HepG2 (cell line): Measurements from ENCODE around the gene TGFBR1. TPM values are rescaled to one million over a fixed set of nuclear protein-coding genes. Genes with fewer than 3 reads are reported as not detected.

Experiments used
- ASH2L ChIP-seq: fragments of 300-600, 200-600 bp; sonication (generic); IDR thresholded peaks from 2 replicates; pipeline ENCODE4 v1.7.0; 2017; ENCODE audit warnings: low read depth, mild to moderate bottlenecking, moderate library complexity, mixed read lengths, low read length; ENCODE audit not compliant: insufficient read length
- BCL3 ChIP-seq: sonication (generic); formaldehyde crosslinking; IDR thresholded peaks from 2 replicates; pipeline ENCODE4 v1.5.1; 2020; ENCODE audit warnings: mild to moderate bottlenecking, missing genetic modification reagents, moderate library complexity
- EED ChIP-seq: sonication (generic); formaldehyde crosslinking; IDR thresholded peaks from 2 replicates; pipeline ENCODE4 v1.5.0; 2020; ENCODE audit warnings: mild to moderate bottlenecking, missing genetic modification reagents
- IRX3 ChIP-seq: sonication (generic); formaldehyde crosslinking; IDR thresholded peaks from 2 replicates; pipeline ENCODE4 v1.8.1; 2023; ENCODE audit warnings: mild to moderate bottlenecking, low read depth, missing genetic modification reagents, borderline replicate concordance
- MBNL3 ChIP-seq: fragments of 250-450 bp; sonication (Bioruptor Pico); conservative IDR thresholded peaks from 2 replicates; pipeline ENCODE4 v1.8.0; 2022; ENCODE audit warnings: mild to moderate bottlenecking, inconsistent platforms
- NONO ChIP-seq, 2 experiments: fragments of 450-650 bp in 1 of 2; sonication (generic) in 1 of 2; formaldehyde crosslinking in 1 of 2; IDR thresholded peaks in 1 of 2; conservative IDR thresholded peaks in 1 of 2; 2 replicates each; pipeline versions ENCODE4 v1.6.1 to v1.8.0; 2017 to 2022; ENCODE audit warnings: mild to moderate bottlenecking in 1 of 2, missing genetic modification reagents in 1 of 2, moderate library complexity in 1 of 2
- PTBP1 ChIP-seq: fragments of 200-400 bp; formaldehyde crosslinking; IDR thresholded peaks from 2 replicates; pipeline ENCODE4 v1.6.1; 2018; ENCODE audit warnings: low read length, low read depth; ENCODE audit not compliant: poor library complexity, severe bottlenecking
- SOX6 ChIP-seq, 2 experiments: fragments of 450-650 bp in 1 of 2; sonication (generic) in 1 of 2; formaldehyde crosslinking in 1 of 2; IDR thresholded peaks; 2 replicates each; pipeline versions ENCODE4 v1.4.0 to v1.6.1; 2017 to 2020; ENCODE audit warnings: antibody characterized with exemption in 1 of 2, mild to moderate bottlenecking in 1 of 2, missing genetic modification reagents in 1 of 2
- SRY ChIP-seq: sonication (generic); formaldehyde crosslinking; IDR thresholded peaks from 2 replicates; pipeline ENCODE4 v1.8.0; 2022; ENCODE audit warnings: mild to moderate bottlenecking, missing genetic modification reagents
- STAT5B ChIP-seq: sonication (generic); formaldehyde crosslinking; IDR thresholded peaks from 2 replicates; pipeline ENCODE4 v1.4.0; 2020; ENCODE audit warnings: missing genetic modification reagents
- TBX3 ChIP-seq: fragments of 450-650 bp; IDR thresholded peaks from 2 replicates; pipeline ENCODE4 v1.6.1; 2017; ENCODE audit warnings: antibody characterized with exemption, mild to moderate bottlenecking, inconsistent platforms, borderline replicate concordance
- YEATS2 ChIP-seq: sonication (generic); formaldehyde crosslinking; IDR thresholded peaks from 2 replicates; pipeline ENCODE4 v1.4.0; 2020; ENCODE audit warnings: missing genetic modification reagents, borderline replicate concordance
- ZFP37 ChIP-seq: sonication (generic); formaldehyde crosslinking; IDR thresholded peaks from 2 replicates; pipeline ENCODE4 v1.4.0; 2020; ENCODE audit warnings: missing genetic modification reagents, borderline replicate concordance
- ZNF12 ChIP-seq: sonication (generic); formaldehyde crosslinking; IDR thresholded peaks from 2 replicates; pipeline ENCODE4 v1.5.0; 2020; ENCODE audit warnings: missing genetic modification reagents
- ZNF33A ChIP-seq: sonication (generic); formaldehyde crosslinking; IDR thresholded peaks from 2 replicates; pipeline ENCODE4 v1.5.1; 2020; ENCODE audit warnings: missing genetic modification reagents, mild to moderate bottlenecking, moderate library complexity, borderline replicate concordance
- ZNF546 ChIP-seq: sonication (generic); formaldehyde crosslinking; conservative IDR thresholded peaks from 2 replicates; pipeline ENCODE4 v1.8.1; 2023; ENCODE audit warnings: mild to moderate bottlenecking, missing genetic modification reagents
- ZNF782 ChIP-seq: sonication (generic); formaldehyde crosslinking; IDR thresholded peaks from 2 replicates; pipeline ENCODE4 v1.4.0; 2020; ENCODE audit warnings: missing genetic modification reagents, mild to moderate bottlenecking, borderline replicate concordance
- polyA plus RNA-seq, 8 experiments: library from polyadenylated mRNA; depleted of rRNA in 3 of 8; stranded (reverse) in 7 of 8; unstranded in 1 of 8; fragments of >200 nt; fragmentation: Illumina TruSeq in 4 of 8; extraction: Trizol in 4 of 8; gene quantifications; 2 replicates each; pipeline versions ENCODE4 v1.2.1 to v1.2.3, GENCODE V29; 2011 to 2016; ENCODE audit warnings: low read depth in 4 of 8, missing spikeins in 1 of 8, mixed read lengths in 1 of 8; ENCODE audit not compliant: insufficient read depth in 1 of 8
- total RNA-seq, 5 experiments: library from RNA; depleted of rRNA; stranded (reverse); fragments of >200 nt; fragmentation: Illumina TruSeq; extraction: Trizol; gene quantifications; 2 replicates each; pipeline ENCODE4 v1.2.3, GENCODE V29; 2016; ENCODE audit warnings: low read depth in 1 of 5
- TF ChIP-seq, protein P1 (sequence below): sonication (generic); formaldehyde crosslinking; conservative IDR thresholded peaks from 2 replicates; pipeline ENCODE4 v1.8.0; 2022; ENCODE audit warnings: mild to moderate bottlenecking, moderate library complexity, missing genetic modification reagents
- TF ChIP-seq, protein P2 (sequence below): IDR thresholded peaks from 2 replicates; pipeline ENCODE4 v1.6.1; 2016; ENCODE audit warnings: low read depth, control low read depth
- TF ChIP-seq, protein P3 (sequence below): IDR thresholded peaks from 2 replicates; pipeline ENCODE4 v1.6.1; 2016; ENCODE audit warnings: missing genetic modification reagents, missing compliant biosample characterization
- TF ChIP-seq, protein P4 (sequence below): sonication (generic); formaldehyde crosslinking; conservative IDR thresholded peaks from 2 replicates; pipeline ENCODE4 v1.8.1; 2023; ENCODE audit warnings: missing genetic modification reagents

The TGFBR1 gene
- total and polyA plus RNA-seq, 2 of the 13 experiments (the other 11 are each of a cell fraction or from before 2014, with no cell fraction given): 16.8 to 23.9 TPM

DNA sequence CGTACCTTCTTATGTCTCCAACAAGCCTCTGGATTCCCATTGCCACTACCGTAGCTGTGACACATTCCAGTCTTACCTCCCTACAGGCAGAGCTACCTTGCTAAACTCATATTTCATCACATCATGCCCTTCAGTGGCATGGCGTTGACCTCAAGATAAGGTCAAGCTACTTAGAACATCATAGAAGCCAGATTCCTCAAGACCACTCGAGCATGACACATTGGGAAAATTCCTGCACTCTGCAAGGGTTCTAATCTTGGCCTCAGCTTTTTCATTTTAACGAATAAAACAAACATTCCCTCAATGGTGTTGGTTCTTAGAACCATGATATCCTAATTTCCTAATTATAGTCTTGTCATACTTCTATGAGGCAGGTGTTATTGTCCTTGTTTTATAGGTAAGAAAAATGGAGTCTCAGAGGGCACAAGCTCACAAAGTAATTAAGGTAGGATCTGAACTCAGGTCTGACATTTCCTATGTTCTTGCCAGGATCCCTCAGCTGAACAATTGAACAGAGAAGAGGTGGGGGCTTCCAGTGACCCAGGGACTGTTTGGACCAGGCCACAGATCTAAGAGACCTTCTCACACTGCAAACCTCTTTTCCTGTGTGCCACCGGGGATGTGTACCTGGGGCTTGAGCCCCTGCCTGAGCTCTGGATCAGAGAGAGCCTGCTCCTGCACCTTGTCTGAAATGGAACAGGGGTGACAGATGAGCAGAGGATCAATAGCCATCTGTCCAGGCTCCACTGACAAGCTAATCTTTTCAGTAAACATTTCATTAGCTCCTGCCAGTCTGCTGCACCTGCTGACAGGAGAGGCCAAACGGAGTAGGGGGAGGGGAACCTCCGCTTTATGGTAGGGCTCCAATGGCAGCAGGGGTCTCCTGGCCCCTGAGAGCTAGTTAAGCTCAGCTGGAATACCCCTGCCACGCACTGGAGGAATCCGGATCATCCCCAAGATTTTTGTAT is 67.5 kb downstream of the TGFBR1 start (continued):
- no peak for TF ChIP-seq ZNF546 (CRISPR knock-in tag)
- no peak for TF ChIP-seq MBNL3 (CRISPR knock-in tag)
- TF ChIP-seq ZFP37 (CRISPR knock-in tag): no peak
- no peak for TF ChIP-seq BCL3
- TF ChIP-seq SRY (CRISPR knock-in tag): no peak
- TF ChIP-seq, protein P1, sequence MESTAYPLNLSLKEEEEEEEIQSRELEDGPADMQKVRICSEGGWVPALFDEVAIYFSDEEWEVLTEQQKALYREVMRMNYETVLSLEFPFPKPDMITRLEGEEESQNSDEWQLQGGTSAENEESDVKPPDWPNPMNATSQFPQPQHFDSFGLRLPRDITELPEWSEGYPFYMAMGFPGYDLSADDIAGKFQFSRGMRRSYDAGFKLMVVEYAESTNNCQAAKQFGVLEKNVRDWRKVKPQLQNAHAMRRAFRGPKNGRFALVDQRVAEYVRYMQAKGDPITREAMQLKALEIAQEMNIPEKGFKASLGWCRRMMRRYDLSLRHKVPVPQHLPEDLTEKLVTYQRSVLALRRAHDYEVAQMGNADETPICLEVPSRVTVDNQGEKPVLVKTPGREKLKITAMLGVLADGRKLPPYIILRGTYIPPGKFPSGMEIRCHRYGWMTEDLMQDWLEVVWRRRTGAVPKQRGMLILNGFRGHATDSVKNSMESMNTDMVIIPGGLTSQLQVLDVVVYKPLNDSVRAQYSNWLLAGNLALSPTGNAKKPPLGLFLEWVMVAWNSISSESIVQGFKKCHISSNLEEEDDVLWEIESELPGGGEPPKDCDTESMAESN (CRISPR knock-in tag): 0 out of 2 replicates have a peak, but pooled peaks have one; percentile 38
- no peak for TF ChIP-seq IRX3 (CRISPR knock-in tag)
- TF ChIP-seq, protein P2, sequence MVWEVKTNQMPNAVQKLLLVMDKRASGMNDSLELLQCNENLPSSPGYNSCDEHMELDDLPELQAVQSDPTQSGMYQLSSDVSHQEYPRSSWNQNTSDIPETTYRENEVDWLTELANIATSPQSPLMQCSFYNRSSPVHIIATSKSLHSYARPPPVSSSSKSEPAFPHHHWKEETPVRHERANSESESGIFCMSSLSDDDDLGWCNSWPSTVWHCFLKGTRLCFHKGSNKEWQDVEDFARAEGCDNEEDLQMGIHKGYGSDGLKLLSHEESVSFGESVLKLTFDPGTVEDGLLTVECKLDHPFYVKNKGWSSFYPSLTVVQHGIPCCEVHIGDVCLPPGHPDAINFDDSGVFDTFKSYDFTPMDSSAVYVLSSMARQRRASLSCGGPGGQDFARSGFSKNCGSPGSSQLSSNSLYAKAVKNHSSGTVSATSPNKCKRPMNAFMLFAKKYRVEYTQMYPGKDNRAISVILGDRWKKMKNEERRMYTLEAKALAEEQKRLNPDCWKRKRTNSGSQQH (CRISPR knock-in tag): no peak
- no peak for TF ChIP-seq ASH2L
- TF ChIP-seq ZNF782 (CRISPR knock-in tag): 0 out of 2 replicates have a peak, but pooled peaks have one; percentile 50
- TF ChIP-seq EED: no peak
- no peak for TF ChIP-seq ZNF12 (CRISPR knock-in tag)
- no peak for TF ChIP-seq ZNF33A (CRISPR knock-in tag)
- TF ChIP-seq STAT5B: no peak
- TF ChIP-seq, protein P3, sequence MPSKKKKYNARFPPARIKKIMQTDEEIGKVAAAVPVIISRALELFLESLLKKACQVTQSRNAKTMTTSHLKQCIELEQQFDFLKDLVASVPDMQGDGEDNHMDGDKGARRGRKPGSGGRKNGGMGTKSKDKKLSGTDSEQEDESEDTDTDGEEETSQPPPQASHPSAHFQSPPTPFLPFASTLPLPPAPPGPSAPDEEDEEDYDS (CRISPR knock-in tag): no peak
- no peak for TF ChIP-seq PTBP1
- TF ChIP-seq, protein P4, sequence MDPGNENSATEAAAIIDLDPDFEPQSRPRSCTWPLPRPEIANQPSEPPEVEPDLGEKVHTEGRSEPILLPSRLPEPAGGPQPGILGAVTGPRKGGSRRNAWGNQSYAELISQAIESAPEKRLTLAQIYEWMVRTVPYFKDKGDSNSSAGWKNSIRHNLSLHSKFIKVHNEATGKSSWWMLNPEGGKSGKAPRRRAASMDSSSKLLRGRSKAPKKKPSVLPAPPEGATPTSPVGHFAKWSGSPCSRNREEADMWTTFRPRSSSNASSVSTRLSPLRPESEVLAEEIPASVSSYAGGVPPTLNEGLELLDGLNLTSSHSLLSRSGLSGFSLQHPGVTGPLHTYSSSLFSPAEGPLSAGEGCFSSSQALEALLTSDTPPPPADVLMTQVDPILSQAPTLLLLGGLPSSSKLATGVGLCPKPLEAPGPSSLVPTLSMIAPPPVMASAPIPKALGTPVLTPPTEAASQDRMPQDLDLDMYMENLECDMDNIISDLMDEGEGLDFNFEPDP (CRISPR knock-in tag): no peak
- peak; percentile 51; the same call in 1 of the 2 replicates for TF ChIP-seq TBX3
- no peak for TF ChIP-seq NONO (IDR thresholded peaks at IDR 0.05)
- peak; percentile 80 for TF ChIP-seq NONO (CRISPR knock-in tag; conservative IDR thresholded peaks at IDR 0.05)
- TF ChIP-seq YEATS2 (CRISPR knock-in tag): no peak
- no peak for TF ChIP-seq SOX6 (IDR thresholded peaks at IDR 0.05)
- peak; percentile 88 for TF ChIP-seq SOX6 (CRISPR knock-in tag; IDR thresholded peaks at IDR 0.05)
